ENCODE data around the gene UPF2. TPM values are rescaled to one million over a fixed set of nuclear protein-coding genes. Genes with fewer than 3 reads are reported as not detected.

UPF2 gene
- total RNA-seq, 1 experiment from 2014 or later = 17.9 TPM

Small RNA genes lying within 50 kb of the gene (small RNA-seq; reads per million reads assigned to genes)
- gene RNU6-1095P = not detected

Other genes starting within 250 kb of the UPF2 start
- 56.9 and 58.8 TPM in 2 replicates for gene PROSER2, start 219.5 kb downstream of the UPF2 start, total RNA-seq (2014; rRNA removed; shearing (Covaris generic))
- gene DHTKD1, start 26.1 kb upstream of the UPF2 start, total RNA-seq (2014; rRNA removed; shearing (Covaris generic)) = 12.6 and 13.4 TPM in 2 replicates
- 2.2 and 6.3 TPM in 2 replicates for gene SEC61A2, start 86.9 kb upstream of the UPF2 start, total RNA-seq (2014; rRNA removed; shearing (Covaris generic))
- gene NUDT5, start 153.1 kb upstream of the UPF2 start, total RNA-seq (2014; rRNA removed; shearing (Covaris generic)) = 40.7 and 56.7 TPM in 2 replicates
- gene CDC123, start 153.4 kb upstream of the UPF2 start, total RNA-seq (2014; rRNA removed; shearing (Covaris generic)) = 116 and 121 TPM in 2 replicates

All from HT-29 (cell line).